A549 (cell line): Measurements from ENCODE around the gene PSMD9.

Source experiments
- CBX8 ChIP-seq: fragments of 200-600 bp; sonication (generic); IDR thresholded peaks from 2 replicates; pipeline ENCODE4 v1.6.1; 2016
- CTCF ChIP-seq: fragments of >200 bp; sonication (Bioruptor Twin); formaldehyde crosslinking; IDR thresholded peaks from 3 replicates; pipeline ENCODE4 v1.5.1; 2016
- EP300 ChIP-seq, 2 experiments: fragments of >200 bp; sonication (Bioruptor Twin); formaldehyde crosslinking; IDR thresholded peaks; 2 replicates in 1 of 2; 3 replicates in 1 of 2; pipeline ENCODE4 v1.6.1; 2016 to 2017
- HDAC2 ChIP-seq: fragments of 200-600 bp; sonication (generic); IDR thresholded peaks from 2 replicates; pipeline ENCODE4 v1.6.1; 2016
- JUN ChIP-seq, 2 experiments: fragments of >200 bp; sonication (Bioruptor Twin); formaldehyde crosslinking; IDR thresholded peaks; 2 replicates in 1 of 2; 3 replicates in 1 of 2; pipeline ENCODE4 v1.6.1; 2016 to 2017
- JUNB ChIP-seq: fragments of >200 bp; sonication (Bioruptor Twin); formaldehyde crosslinking; IDR thresholded peaks from 2 replicates; pipeline ENCODE4 v1.6.1; 2016
- KDM1A ChIP-seq: fragments of 200-600 bp; sonication (generic); IDR thresholded peaks from 2 replicates; pipeline ENCODE4 v1.6.1; 2016; ENCODE audit warnings: low read depth, mild to moderate bottlenecking
- MAX ChIP-seq: IDR thresholded peaks from 2 replicates; pipeline ENCODE4 v1.6.1; 2012
- MAZ ChIP-seq: fragments of 150-350 bp; IDR thresholded peaks from 2 replicates; pipeline ENCODE4 v1.6.1; 2014; ENCODE audit warnings: antibody characterized with exemption, low read depth, low read length, borderline replicate concordance
- PHF8 ChIP-seq: fragments of 200-600 bp; sonication (generic); IDR thresholded peaks from 2 replicates; pipeline ENCODE4 v1.6.1; 2016; ENCODE audit warnings: low read depth, mild to moderate bottlenecking, antibody characterized with exemption, moderate library complexity, borderline replicate concordance
- POLR2A ChIP-seq: IDR thresholded peaks from 2 replicates; pipeline ENCODE4 v1.6.1; 2012; ENCODE audit warnings: mild to moderate bottlenecking, low read length
- RAD21 ChIP-seq, 2 experiments: fragments of >200 bp in 1 of 2; sonication (Bioruptor Twin) in 1 of 2; formaldehyde crosslinking in 1 of 2; IDR thresholded peaks in 1 of 2; conservative IDR thresholded peaks in 1 of 2; 2 replicates in 1 of 2; 3 replicates in 1 of 2; pipeline ENCODE4 v1.6.1; 2012 to 2018; ENCODE audit warnings: inconsistent platforms in 1 of 2
- SMC3 ChIP-seq: fragments of >200 bp; sonication (Bioruptor Twin); formaldehyde crosslinking; IDR thresholded peaks from 3 replicates; pipeline ENCODE4 v1.6.1; 2018; ENCODE audit warnings: inconsistent platforms
- USF2 ChIP-seq: fragments of 450-650 bp; IDR thresholded peaks from 2 replicates; pipeline ENCODE4 v1.6.1; 2014; ENCODE audit warnings: antibody characterized with exemption

- TF ChIP-seq MAZ (no peak), CTCF (no peak), CBX8 (no peak), SMC3 (no peak), EP300 (IDR thresholded peaks at IDR 0.05) (no peak), POLR2A (no peak), JUN (IDR thresholded peaks at IDR 0.05) (no peak), RAD21 (conservative IDR thresholded peaks at IDR 0.05 in 1 of 2, IDR thresholded peaks at IDR 0.05 in 1 of 2) (no peak), KDM1A (no peak), MAX (no peak), JUNB (no peak), USF2 (no peak), HDAC2 (no peak), PHF8 (no peak)
Observed at GRCh38 chr12:121947981-121948380, 59.4 kb downstream of the PSMD9 start.
